HG03460 (cell line): ENCODE results near the gene OR1F1.

Experiments
- ATAC-seq: cut with Tn5 transposase; IDR thresholded peaks from one replicate; pipeline ENCODE4 v1.9.1; 2021; ENCODE audit not compliant: unreplicated experiment

Gene OR1F1

DNA sequence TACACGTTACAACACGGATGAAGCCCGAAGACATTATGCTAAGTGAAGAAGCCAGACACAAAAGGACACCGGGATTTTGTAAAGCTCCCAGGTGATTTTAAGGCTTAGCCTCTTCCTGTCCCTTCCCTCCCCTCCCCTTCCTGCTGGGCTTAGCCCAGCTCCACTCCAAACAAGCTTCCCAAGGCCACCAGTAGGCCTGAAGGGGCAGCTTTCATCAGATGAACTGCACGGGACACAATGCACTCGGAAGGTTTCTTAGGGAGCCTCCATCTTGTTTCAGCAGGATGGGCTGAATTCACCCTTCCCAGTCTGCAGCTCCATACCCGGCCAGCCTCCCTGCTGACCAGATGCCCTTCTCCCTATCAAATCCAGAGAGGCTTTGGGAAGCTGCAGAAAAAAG lies 58.0 kb downstream of the OR1F1 start:
- ATAC-seq: no peak

DNA sequence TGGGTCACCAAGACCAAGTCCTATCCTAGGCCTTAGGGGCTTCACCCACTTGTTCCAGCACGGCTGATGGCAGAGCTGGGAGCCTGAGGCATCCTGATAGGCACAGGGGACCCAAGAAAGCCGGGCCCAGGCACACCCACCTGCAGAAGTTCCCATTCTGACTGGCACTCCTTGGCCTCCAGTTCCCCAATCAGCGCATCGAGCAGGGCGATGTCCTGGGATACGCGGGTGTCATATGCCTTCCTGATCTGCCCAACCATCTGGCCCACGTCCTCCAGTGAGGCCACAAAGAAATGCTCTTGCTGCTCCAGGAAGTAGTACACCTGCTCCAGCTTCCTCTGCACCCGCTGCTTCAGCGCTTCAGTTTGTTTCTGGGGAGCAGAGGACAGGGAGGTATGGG lies 58.9 kb downstream of the OR1F1 start:
- no peak for ATAC-seq

DNA sequence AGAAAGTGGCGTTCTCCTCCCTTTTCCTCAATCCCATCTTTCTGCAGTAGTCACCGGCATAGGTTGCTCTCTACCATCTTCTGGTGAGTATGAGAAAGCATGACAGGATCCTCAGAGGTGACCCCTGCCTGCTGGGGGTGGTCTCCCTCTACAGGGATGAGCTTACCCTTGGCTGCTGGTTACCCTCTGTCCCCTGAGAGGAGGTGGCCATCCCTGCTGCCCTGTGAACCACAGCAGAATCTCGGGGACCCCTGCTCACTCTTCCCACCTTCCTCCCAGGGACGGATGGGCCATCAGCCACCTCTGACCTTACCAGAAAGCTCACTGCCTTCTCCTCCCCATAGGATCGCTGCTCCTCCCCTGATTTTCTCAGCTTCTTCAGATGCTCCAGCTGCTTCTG lies 60.6 kb downstream of the OR1F1 start:
- no peak for ATAC-seq

DNA sequence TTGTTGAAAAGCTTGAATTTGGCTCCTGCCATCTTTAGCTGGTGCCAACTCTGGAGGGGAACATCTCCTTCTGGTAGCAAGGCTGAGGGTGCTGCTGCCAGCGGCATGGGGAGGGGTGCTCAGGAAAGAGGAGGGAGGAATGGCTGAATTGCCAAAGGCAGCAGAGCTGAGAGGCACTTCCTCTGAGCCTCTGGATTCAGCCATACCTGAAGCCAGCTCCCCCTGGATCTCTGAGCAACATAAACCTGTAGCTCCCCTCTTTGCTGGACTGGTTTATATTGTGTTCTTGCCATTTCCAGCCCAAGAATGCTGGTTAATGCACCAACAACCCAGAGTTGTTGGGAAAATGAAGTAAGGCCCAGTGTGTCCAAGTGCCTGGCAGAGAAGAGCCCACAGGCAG lies 61.0 kb downstream of the OR1F1 start:
- no peak for ATAC-seq

DNA sequence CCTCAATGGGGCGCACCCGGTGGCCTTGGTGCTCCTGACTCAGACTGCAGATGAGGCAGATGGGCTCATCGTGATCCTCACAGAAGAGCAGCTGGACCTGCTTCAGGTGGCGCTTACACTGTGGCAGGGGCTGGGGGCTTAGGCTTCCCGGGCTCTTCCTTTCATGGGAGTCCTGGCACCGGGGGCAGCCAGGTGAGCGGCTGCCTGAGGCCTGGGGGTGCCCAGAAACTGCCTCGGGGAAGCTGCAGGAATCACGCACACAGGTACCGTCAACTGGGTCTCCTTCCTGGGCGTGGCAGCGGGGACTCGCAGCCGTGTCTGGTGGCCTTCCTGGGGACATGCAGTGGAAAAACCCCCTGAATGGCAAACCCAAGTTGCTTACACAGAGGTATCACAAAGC lies 61.4 kb downstream of the OR1F1 start:
- no peak for ATAC-seq

DNA sequence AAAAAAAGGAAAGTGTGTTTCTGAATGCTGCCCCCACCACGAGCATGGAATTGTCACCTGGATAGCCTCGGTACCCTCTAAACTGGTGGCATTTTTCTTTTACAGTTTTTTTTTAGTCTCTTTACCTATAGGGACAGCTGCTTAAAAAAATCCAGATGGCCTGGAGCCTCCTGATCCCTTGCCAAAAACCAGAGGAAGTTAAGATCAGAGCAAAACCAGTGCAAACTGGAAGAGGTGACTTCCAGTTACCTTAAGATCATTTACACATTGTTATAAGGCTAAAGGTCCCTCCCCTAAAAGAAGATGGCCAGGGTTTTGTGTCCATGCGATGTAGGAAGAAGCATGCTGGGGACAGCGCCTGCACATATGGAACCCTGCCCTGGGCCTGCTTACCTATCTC lies 65.0 kb downstream of the OR1F1 start:
- no peak for ATAC-seq

DNA sequence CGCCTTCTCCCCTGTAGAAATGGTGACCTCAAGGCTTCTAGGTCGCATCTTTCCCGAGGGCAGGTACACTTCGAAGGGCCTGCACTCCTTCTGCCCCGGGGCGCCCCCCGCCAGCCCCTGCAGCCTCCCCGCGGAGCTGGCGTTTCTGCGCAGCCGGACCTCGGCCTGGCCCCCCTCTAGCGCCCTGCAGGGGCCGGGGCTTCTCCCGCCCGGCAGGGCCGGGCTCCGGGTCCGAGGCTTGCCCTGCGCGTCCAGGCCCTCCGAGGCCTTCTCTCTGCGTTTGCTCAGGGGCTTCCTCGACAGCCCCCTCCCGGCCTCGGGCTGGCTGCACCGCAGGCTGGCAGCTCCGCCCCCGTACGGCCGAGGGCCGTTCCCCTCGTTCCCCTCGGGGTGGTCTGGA lies 66.3 kb downstream of the OR1F1 start:
- ATAC-seq: no peak
